NCI-H1930 (cell line): ENCODE data around the gene PLXNA2.

Experiments used
- DNase-seq, 2 experiments: peaks; one replicate each; lab custom pipeline; 2025; lab: John Stamatoyannopoulos, UW

PLXNA2 gene

DNA sequence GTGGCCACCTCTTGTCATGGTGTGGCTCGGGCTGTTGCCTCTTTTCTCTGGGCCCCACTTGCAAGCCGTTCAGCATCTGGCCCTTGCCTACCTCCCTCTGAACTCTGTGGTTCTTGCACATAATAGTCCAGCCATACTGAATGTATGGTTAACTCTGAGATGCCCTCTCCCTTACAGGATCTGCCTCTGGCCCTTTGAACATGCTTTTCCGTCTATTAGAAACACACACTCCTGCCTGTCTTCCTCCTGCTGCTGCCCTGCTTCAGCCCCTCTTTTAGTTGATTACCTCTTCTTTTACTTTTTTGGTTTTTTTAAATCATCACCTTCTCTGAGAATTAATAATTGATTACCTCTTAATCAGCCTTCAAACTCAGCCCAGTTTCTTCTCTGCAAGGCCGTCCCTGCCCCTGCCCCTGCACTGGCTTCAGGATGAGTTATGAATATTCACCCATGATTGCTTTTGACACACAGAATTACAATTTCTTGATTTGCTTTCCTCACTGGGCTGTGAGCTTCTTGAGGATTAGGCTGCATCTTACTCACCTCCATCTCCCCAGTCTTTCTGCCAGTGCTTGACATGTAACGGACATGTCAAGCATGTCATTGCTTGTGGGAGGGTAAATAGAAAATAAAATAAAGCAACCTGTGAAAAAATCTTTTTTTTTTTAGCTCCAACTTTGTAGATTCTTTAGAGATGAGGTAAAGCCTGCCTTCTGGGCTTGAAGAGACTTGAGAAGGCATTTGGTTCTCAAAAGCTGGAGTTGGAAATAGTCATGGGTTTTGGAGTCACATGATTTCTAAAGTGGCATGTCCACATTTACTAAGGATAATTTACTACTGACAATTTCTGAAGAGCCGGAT, 158.3 kb downstream of the PLXNA2 start:
- DNase-seq: no peak

DNA sequence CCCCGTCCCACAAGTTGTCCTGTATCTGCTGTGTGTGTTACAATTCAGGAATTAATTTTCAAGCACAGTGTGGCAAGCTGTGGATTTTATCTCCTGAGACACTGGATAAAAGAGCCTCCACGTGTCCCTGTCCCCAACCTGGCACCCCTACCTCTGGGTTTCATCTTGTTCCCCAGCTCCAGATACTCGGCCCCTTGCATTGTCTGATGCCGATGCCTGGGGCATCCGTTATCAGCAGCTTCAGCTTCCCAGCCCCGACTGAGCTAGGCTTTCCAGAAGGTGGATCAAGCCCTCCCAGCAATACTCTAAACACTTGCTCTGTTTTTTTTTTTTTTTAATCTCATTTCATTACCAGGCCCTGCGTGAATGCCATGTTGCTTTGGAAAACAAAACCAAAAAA, 159.4 kb downstream of the PLXNA2 start:
- DNase-seq: no peak

DNA sequence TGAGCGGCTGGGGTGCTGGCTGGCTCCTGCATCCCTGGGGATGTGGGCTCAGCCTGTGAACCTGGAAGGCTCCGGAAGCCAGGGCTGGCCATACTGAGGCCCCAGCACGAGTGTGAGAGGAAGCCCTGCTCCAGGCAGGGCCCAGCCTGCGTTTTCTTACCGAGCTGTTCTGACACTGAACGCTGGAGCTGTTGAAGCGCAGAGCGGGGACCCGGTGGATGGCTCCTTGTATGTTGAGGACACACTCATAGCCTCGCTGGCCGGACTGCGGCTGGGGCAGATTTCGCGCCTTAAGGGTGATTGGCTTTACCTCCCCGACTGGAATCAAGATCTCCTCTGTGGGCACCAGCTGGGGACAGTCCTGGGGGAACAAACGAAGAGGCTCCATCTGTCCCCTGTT, 160.0 kb downstream of the PLXNA2 start:
- no peak for DNase-seq

DNA sequence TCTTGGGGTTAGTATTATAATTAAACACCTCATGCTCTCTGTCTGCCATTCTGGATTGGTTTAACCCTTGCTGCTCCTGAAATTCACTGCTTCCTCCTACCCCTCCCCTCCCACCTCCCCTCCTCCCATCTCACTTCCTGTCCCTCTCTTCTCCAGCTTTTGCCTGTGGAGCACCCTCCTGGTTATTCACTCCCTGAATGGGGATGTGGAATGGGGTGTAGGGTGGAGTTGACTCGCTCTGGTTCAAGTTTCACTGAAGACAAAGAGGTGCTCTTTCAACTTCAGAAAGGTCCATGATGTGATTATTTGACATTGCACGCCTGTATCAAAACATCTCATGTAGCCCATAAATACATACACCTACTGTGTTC, 160.5 kb downstream of the PLXNA2 start:
- no peak for DNase-seq

DNA sequence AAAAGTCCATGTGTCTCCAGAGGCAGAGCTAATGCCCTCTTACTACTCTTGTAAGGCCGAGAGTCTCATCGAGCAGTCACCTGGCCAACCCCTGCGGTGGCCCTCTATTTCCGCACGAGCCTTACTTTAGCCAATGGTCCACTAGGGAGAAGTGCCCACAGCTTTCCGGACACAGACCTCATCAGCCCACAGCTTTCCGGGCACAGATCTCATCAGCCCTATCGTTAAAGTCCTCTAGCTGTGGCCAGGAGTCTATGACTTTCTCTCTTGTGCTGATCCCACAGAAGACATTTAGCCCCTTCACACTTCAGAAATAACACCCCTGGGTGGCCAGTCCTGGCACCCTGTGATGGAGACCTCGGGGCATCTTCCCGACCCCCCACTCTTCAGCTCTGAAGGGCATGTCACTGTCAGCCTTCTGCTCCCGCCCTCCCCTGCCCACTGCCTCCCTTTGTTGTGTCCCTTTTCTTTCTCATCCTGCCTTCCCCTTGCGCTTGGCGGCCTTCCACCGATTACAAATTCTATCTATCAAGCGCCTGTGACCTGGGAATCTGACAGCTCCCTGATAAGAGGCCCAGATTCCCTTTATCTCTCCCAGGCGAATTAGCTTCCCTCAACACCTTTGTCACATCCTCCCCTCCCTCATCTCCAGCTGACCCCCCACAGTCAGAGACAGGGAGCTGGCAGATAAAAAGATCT, 161.0 kb downstream of the PLXNA2 start:
- DNase-seq: no peak

DNA sequence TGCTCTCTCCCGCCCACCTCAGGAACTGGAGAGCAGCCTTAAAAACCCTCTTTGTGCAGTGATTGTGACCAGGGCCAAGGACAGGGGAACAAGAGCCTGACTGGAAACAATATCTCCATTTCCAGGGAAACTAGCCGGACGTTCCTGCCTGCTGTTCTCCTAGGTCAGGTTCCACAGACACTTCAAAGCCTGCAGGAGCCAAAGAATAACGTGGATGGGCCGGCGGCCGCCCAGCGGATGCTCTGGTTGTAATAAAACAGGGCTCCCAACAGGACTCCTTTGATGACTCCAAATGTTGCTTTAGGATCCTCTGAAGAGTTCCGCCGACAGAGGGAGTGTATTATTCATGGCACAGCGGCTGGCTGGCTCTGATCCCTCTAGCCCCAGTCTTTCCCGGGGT, 162.2 kb downstream of the PLXNA2 start:
- no peak for DNase-seq

DNA sequence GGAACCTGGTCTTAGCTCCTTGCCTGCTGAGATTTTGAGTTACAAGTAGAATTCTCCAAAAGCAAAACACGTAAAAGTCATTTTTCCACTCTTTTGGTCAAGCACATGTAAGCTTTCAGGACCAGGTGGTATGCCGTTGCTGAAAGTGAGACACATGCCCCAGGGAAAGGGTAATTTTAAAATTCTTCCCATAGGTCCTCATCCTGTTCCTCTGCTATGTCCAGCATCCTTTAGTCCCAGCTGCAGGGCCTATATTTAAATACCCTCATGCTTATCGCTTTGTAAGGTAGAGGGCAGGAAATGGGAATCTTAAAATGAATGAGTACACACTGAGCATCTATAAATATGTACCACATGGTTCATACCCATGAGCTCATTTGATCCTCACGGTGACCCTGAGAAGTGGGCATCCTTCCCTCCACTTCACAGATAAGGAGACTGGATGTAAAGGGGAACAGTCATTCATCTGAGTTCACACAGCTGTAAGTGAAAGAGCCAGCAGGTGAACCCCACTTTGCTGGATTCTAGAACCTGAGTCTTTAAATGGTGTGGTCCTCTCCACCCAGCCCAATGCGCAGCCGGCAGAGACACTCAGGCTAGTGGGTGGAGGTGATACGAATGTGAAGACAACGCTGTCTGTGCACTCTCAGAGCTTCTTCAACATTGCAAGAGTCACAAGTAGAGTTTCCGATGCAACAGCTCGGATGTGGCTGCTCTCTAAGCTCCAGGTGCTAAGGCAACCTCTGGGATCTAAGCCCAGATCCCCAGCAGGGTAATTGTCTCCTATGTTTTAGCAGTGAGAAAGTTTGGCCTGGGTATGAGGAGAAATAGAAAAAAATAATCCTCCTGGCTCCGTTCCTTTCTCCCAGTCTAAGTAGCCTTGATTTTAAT, 163.5 kb downstream of the PLXNA2 start:
- DNase-seq: no peak

DNA sequence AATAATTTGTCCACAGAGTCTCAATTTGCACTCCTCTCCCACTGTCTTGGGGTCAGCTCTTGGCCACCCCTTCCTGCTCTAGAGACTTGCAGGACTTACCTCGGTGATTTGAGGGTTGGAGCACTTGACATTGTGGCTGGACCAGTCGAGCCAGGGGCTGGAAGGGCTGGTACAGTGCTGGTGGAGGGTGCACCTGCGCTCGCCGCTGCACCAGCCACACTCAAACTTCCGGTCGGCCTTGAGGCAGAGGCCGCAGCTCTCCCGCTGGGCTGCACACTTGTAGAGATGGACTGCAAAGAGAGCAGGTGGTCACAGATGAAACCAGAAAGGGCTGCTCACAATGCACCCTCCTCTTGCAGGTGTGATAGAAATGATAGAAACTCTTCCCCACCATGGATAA, 165.0 kb downstream of the PLXNA2 start:
- no peak for DNase-seq

DNA sequence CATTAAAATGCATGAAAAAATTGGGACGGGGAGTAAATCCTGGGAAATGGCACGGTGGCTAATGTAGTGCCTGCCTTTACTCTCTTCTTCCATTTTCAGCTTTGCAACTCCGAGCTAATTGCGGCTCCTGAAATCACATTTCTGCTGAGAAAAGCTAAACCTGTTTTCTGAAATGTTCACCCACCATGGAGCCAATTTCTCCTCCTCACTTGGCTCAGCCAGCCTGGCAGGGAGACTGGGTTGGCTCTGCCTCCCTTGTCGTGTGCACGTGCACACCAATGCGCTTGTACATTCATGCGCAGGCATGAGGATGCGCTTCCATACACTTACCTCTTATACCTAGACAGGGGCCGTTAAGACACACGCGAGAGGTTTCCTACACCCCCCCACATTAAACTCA, 165.4 kb downstream of the PLXNA2 start:
- no peak for DNase-seq

DNA sequence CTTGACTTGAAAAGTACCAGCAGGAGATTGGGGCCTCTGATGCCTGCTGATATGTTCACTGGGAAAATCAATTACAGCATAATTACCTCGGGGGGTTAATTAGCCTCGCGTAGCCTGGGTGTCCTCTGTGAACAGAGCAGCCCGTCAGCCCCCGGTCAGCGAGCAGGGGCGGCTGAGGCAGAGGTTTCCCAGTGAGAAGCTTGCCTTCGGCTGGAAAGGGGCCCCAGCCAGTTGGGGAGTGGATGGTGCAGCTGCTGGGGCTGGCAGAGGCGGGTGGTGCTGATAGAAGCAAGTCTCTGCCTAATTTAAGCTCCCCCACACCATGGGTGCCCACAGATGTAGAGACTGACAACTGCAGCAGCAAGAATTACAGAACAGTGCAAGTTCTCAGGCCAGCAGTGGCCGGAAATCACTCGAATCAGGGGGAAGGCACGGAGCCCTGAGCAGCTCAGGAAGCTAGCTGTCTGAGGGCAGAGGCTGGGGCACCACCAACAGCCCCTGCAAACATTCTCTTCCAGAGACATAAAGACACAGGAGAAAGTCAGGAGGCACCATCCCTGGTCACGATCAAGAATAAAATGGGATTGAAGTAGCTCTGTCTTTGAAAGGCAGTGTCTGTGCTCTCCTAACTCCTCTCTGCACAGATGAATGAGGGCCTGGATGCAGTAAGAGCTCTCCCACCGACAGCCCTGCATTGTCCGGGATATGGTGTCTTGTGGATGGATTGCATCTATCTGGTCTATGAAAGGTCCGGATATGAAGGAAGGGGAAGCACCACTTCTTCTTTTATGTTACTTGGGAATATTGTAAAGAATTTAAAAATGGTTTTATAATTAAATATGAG, 166.7 kb downstream of the PLXNA2 start:
- no peak for DNase-seq

DNA sequence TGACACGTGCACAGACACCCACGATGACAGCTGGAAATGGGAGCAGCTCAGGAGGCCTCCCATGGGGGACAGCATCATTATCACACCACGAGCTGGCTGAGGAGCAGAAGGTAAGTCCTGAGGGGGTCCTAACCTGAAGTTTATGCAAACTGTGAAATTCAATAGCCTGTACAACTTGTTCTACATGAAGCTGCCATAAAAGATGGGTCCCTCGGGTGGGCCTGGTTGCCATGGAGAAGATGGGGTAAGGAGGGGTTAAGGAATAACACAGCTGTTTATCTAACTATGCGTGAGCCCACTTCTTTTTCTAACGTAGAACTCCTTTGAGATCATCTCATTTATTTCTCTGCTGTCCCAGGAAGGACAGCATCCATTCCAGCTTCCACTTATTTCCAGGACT, 169.8 kb downstream of the PLXNA2 start:
- DNase-seq: no peak

DNA sequence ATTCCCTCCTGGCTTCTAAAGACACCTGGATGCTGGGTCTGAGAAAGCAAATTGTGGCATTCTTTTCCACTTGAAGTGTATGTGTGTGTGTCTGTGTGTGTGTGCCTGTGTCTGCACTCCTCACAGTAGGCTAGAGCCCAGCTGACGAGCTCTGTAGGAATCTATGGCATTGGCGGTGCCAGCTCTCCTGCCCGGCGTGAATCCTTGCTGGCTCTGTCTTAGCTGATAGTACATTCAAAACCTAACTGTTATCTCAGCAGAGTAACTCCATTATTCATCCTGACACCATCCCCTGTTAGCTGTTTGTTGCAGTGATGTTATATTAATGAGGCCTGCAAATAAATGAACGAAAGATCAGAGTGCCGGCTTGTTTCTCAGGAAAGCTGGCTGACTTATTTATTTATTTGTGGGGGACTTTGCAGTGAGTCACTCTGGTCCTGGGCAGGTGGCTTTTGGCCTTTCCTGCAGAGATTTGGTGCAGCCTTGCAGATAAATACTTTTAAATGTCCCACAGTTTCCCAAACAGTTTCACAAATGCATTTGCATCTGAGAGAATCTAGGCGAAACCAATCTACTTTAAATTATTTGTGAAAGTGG, 172.7 kb downstream of the PLXNA2 start:
- DNase-seq: no peak

DNA sequence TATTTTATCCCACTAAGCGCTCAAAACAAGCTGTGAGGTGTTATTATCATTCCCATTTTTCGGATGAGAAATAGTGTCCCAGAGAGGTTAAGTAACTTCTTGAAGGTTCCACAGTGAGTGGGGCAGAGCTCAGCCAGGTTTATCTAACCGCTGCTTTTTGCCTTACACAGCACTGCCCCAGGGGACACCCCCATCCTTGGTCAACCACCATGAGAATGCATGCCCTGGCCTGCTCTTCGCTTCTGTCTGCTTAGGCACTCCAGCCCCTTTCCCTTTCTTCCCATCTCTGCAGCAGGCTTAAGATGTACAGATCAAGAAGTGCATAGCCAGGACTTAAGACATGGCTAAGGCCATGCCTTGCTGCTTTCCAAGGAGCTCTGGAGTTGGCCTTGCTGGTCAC, 174.3 kb downstream of the PLXNA2 start:
- DNase-seq: no peak

DNA sequence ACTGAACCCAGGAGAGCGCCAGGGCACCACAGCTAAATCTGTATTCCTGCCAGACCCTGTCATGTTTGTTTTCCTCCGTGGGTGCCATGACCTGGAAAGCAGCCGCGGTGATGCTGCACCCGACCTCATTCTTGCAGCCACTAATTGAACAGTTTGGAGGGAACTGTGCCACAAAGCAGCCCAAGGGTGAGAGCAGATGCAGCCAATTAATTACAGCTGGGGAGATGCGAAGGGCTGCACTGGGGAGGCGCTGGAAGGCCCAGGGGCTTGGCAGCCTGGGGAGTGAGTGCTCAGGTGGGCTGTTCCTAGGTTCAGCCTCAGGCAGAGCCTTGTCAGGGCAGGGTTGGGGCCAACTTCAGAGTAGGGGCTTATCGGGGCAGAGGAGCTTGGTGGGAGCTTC, 174.9 kb downstream of the PLXNA2 start:
- DNase-seq: no peak

DNA sequence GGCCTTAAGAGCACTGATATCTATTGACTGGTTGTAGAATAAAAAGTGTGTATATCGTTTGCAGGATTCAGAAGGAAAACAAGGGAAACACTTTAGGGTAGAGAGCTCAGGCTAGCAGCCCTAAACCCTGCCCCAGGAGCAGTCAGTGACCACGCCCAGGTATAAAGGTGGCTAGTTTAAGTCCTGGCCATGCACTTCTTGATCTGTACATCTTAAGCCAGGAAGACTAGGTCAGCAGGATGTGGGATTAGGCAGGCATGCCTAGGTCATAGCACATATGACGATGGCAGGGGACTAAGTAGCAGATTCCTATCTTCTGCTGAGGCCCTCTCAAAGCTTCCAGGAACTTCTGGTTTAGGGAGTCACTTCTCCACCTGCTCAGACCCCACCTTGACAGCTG, 175.3 kb downstream of the PLXNA2 start:
- no peak for DNase-seq

DNA sequence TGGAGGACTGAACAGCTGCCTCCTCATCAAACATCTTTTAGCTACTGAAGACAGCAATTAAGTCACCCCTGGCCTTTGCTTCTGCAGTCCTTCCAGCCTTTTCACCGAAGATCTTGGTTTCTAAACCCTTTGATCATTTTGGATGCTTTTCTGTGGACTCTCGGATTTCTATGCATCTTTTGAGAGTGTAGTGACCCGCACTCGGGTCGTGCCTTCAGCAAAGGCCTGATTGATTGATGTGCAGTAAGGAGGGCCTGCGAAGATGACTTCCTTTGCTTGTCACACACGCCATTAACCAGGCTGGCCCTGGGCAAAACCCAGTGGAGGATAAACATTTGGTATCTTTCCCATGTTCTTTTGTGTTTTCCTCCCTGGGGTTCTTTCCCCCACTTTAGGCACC, 175.8 kb downstream of the PLXNA2 start:
- no peak for DNase-seq

DNA sequence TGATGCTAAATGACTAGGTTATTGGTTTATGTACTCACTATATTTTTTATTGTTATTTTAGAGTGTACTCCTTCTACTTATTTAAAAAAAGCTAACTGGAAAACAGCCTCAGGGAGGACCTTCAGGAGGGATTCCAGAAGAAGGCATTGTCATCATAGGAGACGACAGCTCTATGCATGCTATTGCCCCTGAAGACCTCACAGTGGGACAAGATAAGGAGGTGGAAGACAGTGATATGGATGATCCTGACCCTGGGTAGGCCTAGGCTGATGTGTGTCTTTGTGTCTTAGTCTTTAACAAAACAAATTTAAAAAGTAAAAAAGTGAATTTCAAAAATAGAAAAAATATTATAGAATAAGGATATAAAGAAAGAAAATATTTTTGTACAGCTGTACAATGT, 177.6 kb downstream of the PLXNA2 start:
- no peak for DNase-seq

DNA sequence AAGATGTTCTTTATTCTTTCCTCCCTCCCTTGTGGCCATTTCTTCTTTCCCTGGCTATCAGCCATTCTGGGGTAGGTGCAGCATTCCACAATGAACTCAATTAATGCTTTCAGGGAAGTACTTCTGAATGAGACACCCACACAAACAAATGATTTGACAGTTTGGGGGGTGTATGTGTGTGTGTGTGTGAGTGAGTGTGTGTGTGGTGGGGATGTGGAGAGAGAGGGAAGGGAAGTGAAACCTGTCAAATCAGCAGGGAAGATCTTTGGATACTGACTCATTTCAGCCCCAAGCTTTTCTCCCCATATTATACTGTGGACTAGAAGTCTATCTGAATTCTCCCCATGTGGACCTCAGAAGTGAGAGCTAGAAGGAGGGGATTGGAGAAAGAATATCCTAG, 178.3 kb downstream of the PLXNA2 start:
- DNase-seq: no peak

DNA sequence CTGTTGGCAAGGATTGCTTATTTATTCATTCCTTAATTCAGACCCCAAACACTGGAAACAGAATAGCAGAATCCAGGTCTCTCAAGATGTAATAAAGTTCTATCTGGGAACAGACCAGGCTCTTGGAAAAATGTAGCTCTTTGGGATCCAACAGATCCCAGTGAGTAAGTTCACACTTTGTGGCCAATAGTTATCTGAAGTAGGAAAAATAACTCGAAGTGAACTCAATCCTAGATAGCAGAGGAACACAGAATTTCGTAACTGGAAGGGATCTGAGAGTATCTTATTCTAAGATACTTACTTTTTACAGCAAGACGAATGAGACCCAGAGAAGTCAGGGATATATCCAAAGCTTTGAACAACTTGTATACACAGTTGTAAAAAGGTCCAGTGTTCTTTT, 182.6 kb downstream of the PLXNA2 start:
- DNase-seq: no peak

DNA sequence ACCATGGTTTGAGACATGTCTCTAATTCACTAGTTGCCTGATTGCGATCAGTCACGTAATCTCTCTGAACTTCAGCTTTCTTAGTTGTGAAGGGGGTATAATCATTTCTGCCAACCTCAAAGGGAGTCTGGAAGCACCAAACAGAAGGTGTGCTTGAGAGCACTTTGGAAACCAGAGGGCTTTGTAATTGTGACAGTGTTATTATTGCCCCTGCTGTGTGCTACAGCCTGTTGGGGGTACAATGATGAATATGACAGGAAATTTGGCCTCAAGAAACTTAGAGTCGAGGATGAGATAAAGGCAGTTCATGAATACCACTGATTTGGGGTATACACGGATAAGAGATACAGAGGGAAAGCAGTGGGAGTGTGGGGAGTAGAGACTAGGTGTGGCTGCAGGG, 183.1 kb downstream of the PLXNA2 start:
- no peak for DNase-seq

DNA sequence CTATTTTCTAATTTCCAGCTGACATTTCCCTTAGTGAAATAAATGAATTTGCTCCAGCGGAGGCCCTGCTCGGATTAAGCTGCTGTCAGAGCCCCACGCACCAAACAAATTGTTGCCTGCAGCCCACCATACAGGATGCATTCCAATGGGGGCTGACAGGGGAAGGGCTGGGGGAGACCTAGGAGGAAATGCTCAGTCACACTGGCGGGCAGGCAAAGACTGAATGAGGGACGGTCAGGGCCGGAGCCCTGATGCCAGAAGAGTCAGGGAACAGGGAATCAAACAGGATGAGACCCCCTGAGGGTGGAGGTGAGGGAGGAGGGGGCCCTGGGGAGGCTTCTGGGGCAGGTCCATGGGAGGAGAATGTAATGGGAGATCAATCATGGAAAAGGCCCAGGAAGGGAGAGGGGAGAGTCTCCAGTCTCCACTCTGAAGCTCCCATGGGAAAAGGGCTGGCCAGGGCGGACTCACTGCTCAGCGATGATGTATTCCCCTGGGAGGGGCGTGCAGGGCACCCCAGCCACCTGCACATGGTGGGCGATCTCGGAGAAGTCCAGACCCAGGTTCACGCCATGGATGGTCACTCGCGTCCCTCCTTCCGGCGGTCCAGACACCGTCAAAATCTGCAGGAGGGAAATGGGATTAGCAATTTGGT, 183.8 kb downstream of the PLXNA2 start:
- no peak for DNase-seq
